HG03439 (cell line): ENCODE results near the gene SLC8A3.

Experiments
- ATAC-seq: cut with Tn5 transposase; IDR thresholded peaks from one replicate; pipeline ENCODE4 v1.9.1; 2021; ENCODE audit warnings: mild to moderate bottlenecking, moderate library complexity; ENCODE audit not compliant: unreplicated experiment

Gene SLC8A3

DNA sequence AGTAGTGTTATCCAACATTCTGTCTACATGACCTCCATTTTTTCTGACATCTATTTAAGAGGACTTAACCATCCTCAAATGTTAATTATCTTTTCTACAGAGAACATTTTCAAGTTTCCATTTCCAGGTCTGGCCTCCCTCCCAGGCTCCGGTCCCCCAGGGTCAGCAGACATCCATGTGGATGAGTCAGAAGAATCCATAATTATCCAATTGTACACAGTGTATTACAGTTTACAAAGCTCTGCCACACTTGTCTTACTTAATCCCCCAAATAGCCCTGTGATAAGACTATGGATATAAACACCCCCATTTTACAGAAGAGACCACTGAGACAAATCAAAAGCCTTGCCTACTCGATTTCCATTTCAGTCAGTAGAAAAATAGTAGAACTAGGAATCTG, 65.0 kb downstream of the SLC8A3 start:
- ATAC-seq = no peak

DNA sequence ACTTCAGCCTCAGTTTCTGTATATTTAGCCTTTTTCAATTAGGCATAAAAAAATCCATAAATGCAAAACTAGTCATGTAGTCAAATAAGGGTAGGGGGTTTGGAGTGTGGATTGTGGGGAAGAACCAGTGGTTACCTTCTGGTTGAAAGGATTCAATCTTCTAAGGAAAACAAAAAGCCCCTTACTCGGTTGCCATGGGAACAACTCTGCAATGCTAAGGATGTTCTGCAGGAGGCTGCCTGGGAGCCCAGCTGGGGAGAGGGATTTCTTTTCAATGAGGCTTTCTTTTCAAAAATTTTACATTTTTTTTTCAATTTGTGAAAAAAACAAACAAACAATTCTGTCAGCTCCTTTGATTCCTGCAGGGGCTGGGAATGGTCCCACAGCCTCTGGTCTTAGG, 67.2 kb downstream of the SLC8A3 start:
- no peak for ATAC-seq

- no peak for ATAC-seq
Measured at GRCh38 chr14:70118064-70118463, 70.7 kb downstream of the SLC8A3 start.

GRCh38 chr14:70116278-70116677, 72.5 kb downstream of the SLC8A3 start:
- ATAC-seq = no peak

GRCh38 chr14:70114621-70115156, 74.1 kb downstream of the SLC8A3 start:
- ATAC-seq = no peak

- ATAC-seq = no peak
Measured at GRCh38 chr14:70113211-70113610, 75.5 kb downstream of the SLC8A3 start.

DNA sequence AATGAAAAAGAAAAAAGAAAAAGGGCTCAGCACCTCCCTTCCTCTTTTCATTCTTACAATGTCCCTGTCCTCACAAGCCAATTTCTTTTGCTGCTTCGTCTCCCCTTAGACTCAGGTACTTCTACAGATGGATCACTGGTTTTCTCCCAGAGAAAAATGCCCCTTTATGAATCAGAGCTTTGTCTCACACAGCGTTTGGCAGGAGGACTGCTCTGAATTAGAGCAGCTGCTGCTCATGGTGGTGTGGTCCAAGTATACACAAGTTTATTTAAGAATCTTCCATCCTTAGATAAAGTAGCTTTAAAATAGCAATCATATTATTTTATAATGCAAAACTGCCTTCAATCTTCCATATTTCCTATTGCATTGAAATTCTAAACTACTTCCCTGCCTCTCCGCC, 80.3 kb downstream of the SLC8A3 start:
- no peak for ATAC-seq

DNA sequence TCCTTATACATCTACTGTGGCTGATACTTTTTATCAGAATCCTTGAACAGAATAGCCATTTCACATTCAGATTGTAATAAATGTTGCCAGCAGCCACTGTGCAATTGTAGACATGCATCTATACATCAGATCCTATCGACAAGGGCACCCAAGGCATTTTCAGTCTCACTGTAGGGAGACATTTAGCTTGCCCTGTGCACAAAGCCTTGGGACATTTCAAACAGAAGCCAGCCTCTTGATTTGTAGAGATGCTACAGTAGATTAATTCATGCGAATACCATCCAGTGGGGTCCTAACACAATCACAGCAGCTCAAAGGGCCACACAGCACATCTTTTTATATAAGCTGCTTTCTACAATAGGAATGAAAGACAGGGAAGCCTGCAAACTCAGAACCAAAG, 81.4 kb downstream of the SLC8A3 start:
- ATAC-seq = no peak

DNA sequence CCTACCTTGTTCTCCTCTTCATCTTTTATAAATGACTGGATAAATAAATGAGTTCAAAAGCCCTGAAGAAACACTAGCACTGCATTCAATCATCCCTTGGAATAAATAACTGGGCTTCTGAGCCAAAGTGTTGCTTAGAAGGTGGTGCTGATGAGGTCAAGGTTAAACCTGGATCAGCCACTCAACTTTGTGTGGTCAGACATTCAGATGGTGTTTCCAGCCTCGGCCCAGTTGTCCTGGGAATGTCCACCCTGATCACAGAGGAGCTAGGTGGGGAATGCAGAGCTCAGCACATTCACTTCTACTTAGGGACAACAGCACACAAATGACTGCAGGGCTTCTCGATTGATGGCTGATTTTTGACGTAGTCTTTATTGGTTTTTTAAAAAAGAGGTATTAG, 88.7 kb downstream of the SLC8A3 start:
- no peak for ATAC-seq

- ATAC-seq = no peak
Measured at GRCh38 chr14:70098250-70098809, 90.4 kb downstream of the SLC8A3 start.

DNA sequence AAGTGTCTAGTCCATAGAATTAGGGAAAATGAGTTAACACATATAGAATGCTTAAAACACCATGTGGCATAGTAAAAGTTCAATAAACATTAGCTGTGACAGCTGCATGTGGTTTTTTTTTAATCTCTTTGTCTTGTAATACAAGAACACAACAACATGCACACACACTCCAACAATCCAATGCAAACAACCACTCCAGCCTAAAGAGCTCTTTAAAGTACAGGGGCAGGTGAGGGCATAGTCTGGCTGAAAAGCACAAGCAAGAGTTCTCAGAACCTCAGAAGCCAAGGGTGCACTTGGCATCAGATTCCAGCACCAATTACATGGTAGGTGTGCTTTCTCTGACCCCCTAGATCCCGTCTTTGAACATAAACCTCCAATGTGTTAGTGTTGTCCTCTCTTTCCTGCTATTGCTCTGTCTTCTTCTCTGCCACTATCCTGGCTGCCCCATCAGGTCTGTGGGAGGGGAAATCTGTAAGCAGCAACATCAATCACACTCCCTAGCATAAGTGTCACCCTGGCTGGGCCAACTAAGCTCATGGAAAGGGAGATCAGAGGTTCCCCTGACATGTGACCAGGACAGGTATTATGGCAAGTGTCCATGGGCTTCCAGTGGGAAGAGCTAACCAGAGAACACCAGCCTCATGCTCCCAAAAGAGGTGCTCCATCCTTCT, 91.0 kb downstream of the SLC8A3 start:
- ATAC-seq = no peak

DNA sequence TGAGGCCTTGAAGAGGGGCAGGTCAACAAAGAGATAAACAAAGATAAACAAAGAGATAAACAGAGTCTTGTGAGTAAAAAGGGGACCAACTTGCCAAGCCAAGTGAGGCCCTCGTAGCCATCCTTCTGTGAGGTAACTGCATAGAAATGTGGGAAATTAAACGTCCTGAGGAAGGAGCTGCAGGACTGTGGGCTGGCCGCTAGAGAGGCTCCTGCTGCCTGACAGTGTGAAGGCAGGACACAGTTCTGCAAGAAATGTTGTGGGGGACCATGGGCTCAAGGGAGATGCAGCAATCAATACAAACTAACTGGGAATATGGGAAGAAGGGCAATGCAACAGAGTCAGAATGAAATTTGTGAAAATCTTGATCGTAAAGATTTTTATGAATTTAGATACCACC, 91.9 kb downstream of the SLC8A3 start:
- no peak for ATAC-seq

DNA sequence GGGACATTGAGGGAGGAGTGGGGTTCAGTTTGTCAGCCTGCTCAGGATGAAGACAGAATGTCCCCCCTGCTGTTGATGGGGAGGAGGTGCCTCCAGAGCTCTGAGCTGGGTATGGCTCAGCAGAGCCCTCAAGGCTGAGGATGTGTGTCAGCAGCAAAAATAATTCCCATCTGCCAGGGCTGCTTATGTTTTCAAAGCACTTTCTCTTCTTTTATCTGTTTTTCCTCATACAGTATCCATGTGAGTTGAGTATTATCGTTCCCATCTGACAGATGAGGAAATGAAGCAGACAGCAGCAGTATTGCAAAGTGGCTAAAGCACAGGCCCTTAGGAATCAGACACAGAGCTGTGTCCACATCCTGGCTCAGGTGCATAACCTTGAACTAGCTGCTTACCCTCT, 94.1 kb downstream of the SLC8A3 start:
- ATAC-seq = no peak

GRCh38 chr14:70094106-70094505, 94.6 kb downstream of the SLC8A3 start:
- no peak for ATAC-seq

GRCh38 chr14:70093156-70093555, 95.6 kb downstream of the SLC8A3 start:
- no peak for ATAC-seq

DNA sequence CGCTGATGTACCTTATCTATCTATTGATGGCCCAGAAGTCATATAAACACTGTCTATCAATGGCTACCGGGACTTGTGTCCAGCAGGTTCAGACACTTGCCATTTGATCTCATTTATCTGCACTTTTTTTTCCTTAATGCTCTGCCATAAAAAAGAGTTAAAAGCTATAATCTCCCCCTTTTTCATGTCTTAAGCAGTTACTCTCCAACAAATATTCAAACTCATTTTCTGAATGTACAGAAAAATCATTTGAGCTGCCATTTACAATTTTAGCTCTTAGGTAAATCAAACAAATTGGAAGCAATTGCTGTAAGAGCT, 101.4 kb downstream of the SLC8A3 start:
- ATAC-seq = no peak

- ATAC-seq = no peak
Measured at GRCh38 chr14:70086685-70087379, 101.9 kb downstream of the SLC8A3 start.

DNA sequence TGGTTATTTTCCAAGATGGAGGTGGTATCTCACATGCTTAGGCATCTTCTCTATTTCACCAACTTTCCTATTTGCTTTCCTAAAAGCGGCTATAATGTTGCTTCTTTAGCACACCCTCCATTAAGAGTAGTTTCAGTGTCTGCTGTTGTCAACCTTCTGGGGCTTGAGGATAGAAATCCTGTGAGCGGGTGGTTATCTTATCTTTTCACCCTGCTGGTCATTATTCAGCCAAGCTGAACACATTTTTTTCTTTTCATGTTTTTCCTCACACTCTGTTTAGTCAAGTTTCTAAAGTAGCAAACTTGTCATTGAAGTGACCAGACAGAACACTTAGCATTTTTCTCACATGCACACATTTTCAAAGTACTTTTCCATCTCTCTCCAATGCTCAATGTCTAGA, 104.5 kb downstream of the SLC8A3 start:
- ATAC-seq = no peak

DNA sequence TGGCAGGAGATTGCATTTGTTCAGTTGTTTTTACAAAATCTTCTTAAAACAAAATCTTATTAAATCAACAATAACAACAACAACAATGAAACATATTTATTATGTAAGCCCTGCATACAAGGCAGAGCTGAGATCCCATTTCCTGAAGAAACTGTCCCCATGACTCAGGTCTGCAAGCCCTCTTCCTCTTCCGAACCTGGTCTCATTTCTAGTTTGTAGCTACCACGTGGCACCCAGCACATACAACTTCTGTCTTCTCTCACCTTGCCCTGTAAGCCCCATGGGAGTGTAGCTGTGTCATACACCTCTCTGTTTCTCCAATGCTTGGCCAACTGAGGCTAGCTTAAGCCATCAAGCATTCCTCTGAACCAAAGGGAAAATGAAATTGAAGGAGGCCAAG, 106.4 kb downstream of the SLC8A3 start:
- ATAC-seq = no peak

- ATAC-seq = no peak
Measured at GRCh38 chr14:70080076-70080475, 108.7 kb downstream of the SLC8A3 start.

DNA sequence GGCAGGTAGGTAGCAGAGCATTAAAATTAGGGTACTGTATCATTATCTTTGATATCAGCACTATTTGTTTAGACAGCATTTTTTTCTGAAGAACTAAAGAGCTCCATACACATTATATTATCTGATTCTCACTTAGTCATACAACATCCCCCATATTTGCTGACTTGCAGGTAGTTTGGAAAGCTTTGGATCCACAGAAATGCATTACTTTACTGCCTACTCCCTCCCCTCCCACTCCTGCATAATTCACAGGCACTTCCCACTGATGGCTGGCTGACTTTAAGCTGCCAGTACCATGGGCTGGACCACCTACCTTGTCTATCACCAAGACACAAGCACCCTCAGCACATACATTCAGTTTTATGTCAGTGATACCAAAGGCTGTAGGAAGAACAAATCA, 110.4 kb downstream of the SLC8A3 start:
- no peak for ATAC-seq

DNA sequence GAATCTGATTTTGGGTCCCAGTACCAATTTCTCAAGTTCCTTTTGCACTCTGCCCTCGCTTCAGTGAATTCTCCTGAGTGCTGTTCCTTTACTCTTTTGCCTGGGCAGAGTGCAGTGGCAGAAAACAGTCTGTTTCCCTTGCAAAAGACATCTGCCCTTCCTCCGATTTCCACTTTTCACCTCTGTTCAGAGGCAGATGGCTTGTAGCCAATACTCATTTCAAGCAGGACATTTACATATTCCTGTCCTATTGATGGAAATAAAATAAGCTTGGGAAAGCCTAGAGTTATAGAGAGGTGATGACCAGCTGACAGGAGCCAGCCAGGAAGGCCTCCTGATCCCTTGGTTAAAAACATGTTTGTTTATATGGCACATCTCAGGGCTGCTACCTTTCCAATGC, 111.0 kb downstream of the SLC8A3 start:
- ATAC-seq = no peak
